GM18519 (cell line): ENCODE measurements around the gene ASCL4.
"Not testable (repeated sequence)": the region's sequence is repeated elsewhere in the genome, so short reads cannot be mapped to it uniquely, and the experiment has no call there.

ENCODE experiments used
- ATAC-seq: cut with Tn5 transposase; IDR thresholded peaks from one replicate; pipeline ENCODE4 v1.9.1; 2021; ENCODE audit warnings: mild to moderate bottlenecking, moderate library complexity; ENCODE audit not compliant: unreplicated experiment, low FRiP score

Gene ASCL4

GRCh38 chr12:107774349-107775029, at the start of gene ASCL4:
TSS of gene ASCL4 (plus strand) at chr12:107774704. CDS start at chr12:107775219, 515 bp downstream.
- no peak for ATAC-seq

- not testable (repeated sequence) for ATAC-seq
Observed at GRCh38 chr12:107727327-107727726, 47.2 kb upstream of the ASCL4 start.

- ATAC-seq: not testable (repeated sequence)
Observed at GRCh38 chr12:107727742-107728141, 46.8 kb upstream of the ASCL4 start.

- ATAC-seq: no peak
Observed at GRCh38 chr12:107730618-107731341, 43.7 kb upstream of the ASCL4 start.

- ATAC-seq: no peak
Observed at GRCh38 chr12:107731366-107731765, 43.1 kb upstream of the ASCL4 start.

GRCh38 chr12:107732365-107732764, 42.1 kb upstream of the ASCL4 start:
- no peak for ATAC-seq

- ATAC-seq: no peak
Observed at GRCh38 chr12:107734139-107734538, 40.4 kb upstream of the ASCL4 start.

GRCh38 chr12:107735763-107736162, 38.7 kb upstream of the ASCL4 start:
- ATAC-seq: no peak

- peak; percentile 88 for ATAC-seq
Observed at GRCh38 chr12:107736914-107737313, 37.6 kb upstream of the ASCL4 start.

GRCh38 chr12:107748472-107748871, 26.0 kb upstream of the ASCL4 start:
- no peak for ATAC-seq

- ATAC-seq: no peak
Observed at GRCh38 chr12:107749083-107749482, 25.4 kb upstream of the ASCL4 start.

- ATAC-seq: no peak
Observed at GRCh38 chr12:107759410-107759809, 15.1 kb upstream of the ASCL4 start.

- peak; percentile 1 for ATAC-seq
Observed at GRCh38 chr12:107760207-107760808, 14.2 kb upstream of the ASCL4 start.

- peak; percentile 94 for ATAC-seq
Observed at GRCh38 chr12:107760809-107761501, 13.5 kb upstream of the ASCL4 start, which contains the start of gene PRDM4. TSS of gene PRDM4 (minus strand) at chr12:107761137. CDS start at chr12:107760515, 622 bp downstream.

- ATAC-seq: no peak
Observed at GRCh38 chr12:107761502-107761904, 13.0 kb upstream of the ASCL4 start.

- ATAC-seq: no peak
Observed at GRCh38 chr12:107762874-107763273, 11.6 kb upstream of the ASCL4 start.

- no peak for ATAC-seq
Observed at GRCh38 chr12:107764626-107765025, 9.9 kb upstream of the ASCL4 start.

- ATAC-seq: no peak
Observed at GRCh38 chr12:107765316-107765715, 9.2 kb upstream of the ASCL4 start.

- ATAC-seq: no peak
Observed at GRCh38 chr12:107767466-107767865, 7.0 kb upstream of the ASCL4 start.

- no peak for ATAC-seq
Observed at GRCh38 chr12:107775093-107775721, 703 bp downstream of the ASCL4 start.
